Neural progenitor cell (in vitro differentiated cells): ENCODE measurements around the gene NFIX. TPM values are rescaled to one million over a fixed set of nuclear protein-coding genes. Genes with fewer than 3 reads are reported as not detected.

Experiments used
- DNase-seq: peaks from one replicate; pipeline ENCODE4 v3.0.0-alpha.2; 2016; ENCODE audit warnings: low spot score
- H2AFZ ChIP-seq: fragments of 200-600 bp; sonication (generic); replicated peaks from 2 replicates; pipeline ENCODE4 v1.6.1; 2016; ENCODE audit warnings: antibody characterized with exemption
- H3F3A ChIP-seq: fragments of 200-600 bp; sonication (generic); 2 replicates; pipeline ENCODE4 v1.6.1; 2016; ENCODE audit warnings: antibody characterized with exemption, low read depth
- H3K27ac ChIP-seq: fragments of 200-600 bp; sonication (generic); 2 replicates; pipeline ENCODE4 v1.5.1; 2016; ENCODE audit warnings: mild to moderate bottlenecking
- H3K27me3 ChIP-seq: fragments of 200-600 bp; sonication (generic); 2 replicates; pipeline ENCODE4 v1.6.1; 2016; ENCODE audit warnings: mild to moderate bottlenecking, moderate library complexity
- H3K36me3 ChIP-seq: fragments of 200-600 bp; sonication (generic); 2 replicates; pipeline ENCODE4 v1.5.1; 2016
- H3K4me1 ChIP-seq: fragments of 200-600 bp; sonication (generic); 2 replicates; pipeline ENCODE4 v1.6.1; 2016; ENCODE audit warnings: mixed run types
- H3K4me2 ChIP-seq: fragments of 200-600 bp; sonication (generic); 2 replicates; pipeline ENCODE4 v1.6.1; 2016
- H3K4me3 ChIP-seq: fragments of 200-600 bp; sonication (generic); 2 replicates; pipeline ENCODE4 v1.5.1; 2016
- H3K79me2 ChIP-seq: fragments of 200-600 bp; sonication (generic); 2 replicates; pipeline ENCODE4 v1.6.1; 2016; ENCODE audit warnings: low read depth
- H3K9ac ChIP-seq: fragments of 200-600 bp; sonication (generic); 2 replicates; pipeline ENCODE4 v1.6.1; 2016
- H3K9me3 ChIP-seq: fragments of 200-600 bp; sonication (generic); 2 replicates; pipeline ENCODE4 v1.5.1; 2016; ENCODE audit warnings: low read depth
- H4K20me1 ChIP-seq: fragments of 200-600 bp; sonication (generic); 2 replicates; pipeline ENCODE4 v1.6.1; 2016; ENCODE audit warnings: low read depth
- H3K27ac Mint-ChIP-seq: 3 replicates; pipeline ENCODE4 v1.8.0; 2021; ENCODE audit warnings: mixed read lengths
- H3K27me3 Mint-ChIP-seq: 2 replicates; pipeline ENCODE4 v1.8.0; 2022; ENCODE audit warnings: low read depth, mild to moderate bottlenecking, inconsistent platforms, moderate library complexity, mixed read lengths; ENCODE audit not compliant: insufficient read depth
- H3K36me3 Mint-ChIP-seq: 3 replicates; pipeline ENCODE4 v1.8.0; 2021; ENCODE audit warnings: mixed read lengths
- H3K4me1 Mint-ChIP-seq: 3 replicates; pipeline ENCODE4 v1.8.0; 2021; ENCODE audit warnings: mixed read lengths
- H3K4me3 Mint-ChIP-seq: 3 replicates; pipeline ENCODE4 v1.8.0; 2021; ENCODE audit warnings: mild to moderate bottlenecking, moderate library complexity, mixed read lengths
- H3K9me3 Mint-ChIP-seq: 3 replicates; pipeline ENCODE4 v1.8.0; 2020; ENCODE audit warnings: mixed read lengths
- CTCF ChIP-seq: fragments of 200-600 bp; sonication (generic); IDR thresholded peaks from 2 replicates; pipeline ENCODE4 v1.5.1; 2017; ENCODE audit warnings: antibody characterized with exemption, mild to moderate bottlenecking
- EZH2 ChIP-seq: fragments of 200-600 bp; sonication (generic); IDR thresholded peaks from 2 replicates; pipeline ENCODE4 v1.6.1; 2017; ENCODE audit warnings: antibody characterized with exemption, mild to moderate bottlenecking, moderate library complexity
- EZH2phosphoT487 ChIP-seq: fragments of 200-600 bp; sonication (generic); IDR thresholded peaks from 2 replicates; pipeline ENCODE4 v1.6.1; 2017; ENCODE audit warnings: antibody characterized with exemption
- total RNA-seq: library from RNA; depleted of rRNA; stranded (reverse); fragments of >200 nt; gene quantifications from 2 replicates; pipeline ENCODE4 v1.2.3, GENCODE V29; 2015; ENCODE audit warnings: low replicate concordance

The NFIX gene
- total RNA-seq, 1 donor from 2014 or later = 0.06 TPM

- no peaks in the 10 kb centered on the region for H3K36me3 Mint-ChIP-seq
- H3K4me1 ChIP-seq = peaks cover 5% of the 10 kb centered on the region
- peaks cover 2% of the 10 kb centered on the region for H3K9me3 Mint-ChIP-seq
- no peak overlapping the region for H3K27ac ChIP-seq
- TF ChIP-seq EZH2phosphoT487 = peak; percentile 69
- TF ChIP-seq CTCF = no peak
- H3K4me3 Mint-ChIP-seq = no peak overlapping the region
- peaks cover 84% of the 10 kb centered on the region for H3K27me3 Mint-ChIP-seq
- peaks cover 88% of the 10 kb centered on the region for H4K20me1 ChIP-seq
- H3K36me3 ChIP-seq = no peaks in the 10 kb centered on the region
- H3F3A ChIP-seq = peaks cover 20% of the 10 kb centered on the region
- no peak overlapping the region for H3K4me3 ChIP-seq
- peaks cover 11% of the 10 kb centered on the region for H3K4me1 Mint-ChIP-seq
- H3K27me3 ChIP-seq = peaks cover 100% of the 10 kb centered on the region
- no peaks in the 10 kb centered on the region for H3K9me3 ChIP-seq
- H2AFZ ChIP-seq = no peak overlapping the region
- DNase-seq = no peak
- H3K4me2 ChIP-seq = no peak overlapping the region
- no peak overlapping the region for H3K9ac ChIP-seq
- H3K79me2 ChIP-seq = no peaks in the 10 kb centered on the region
- H3K27ac Mint-ChIP-seq = no peak overlapping the region
Measured at GRCh38 chr19:13011653-13012389, 16.5 kb downstream of the NFIX start.

GRCh38 chr19:13012390-13012689, 17.1 kb downstream of the NFIX start:
- Mint-ChIP-seq H3K9me3 (peaks cover 2% of the 10 kb centered on the region), H3K27ac (no peak overlapping the region), H3K36me3 (no peaks in the 10 kb centered on the region), H3K27me3 (peaks cover 89% of the 10 kb centered on the region), H3K4me3 (peak overlapping the region; percentile 48), H3K4me1 (peaks cover 13% of the 10 kb centered on the region)
- H3K36me3 ChIP-seq = no peaks in the 10 kb centered on the region
- no peak overlapping the region for H2AFZ ChIP-seq
- H3K9ac ChIP-seq = no peak overlapping the region
- H3K4me1 ChIP-seq = peaks cover 9% of the 10 kb centered on the region
- peaks cover 100% of the 10 kb centered on the region for H3K27me3 ChIP-seq
- no peak overlapping the region for H3K27ac ChIP-seq
- no peak for DNase-seq
- no peak overlapping the region for H3K4me3 ChIP-seq
- H3K79me2 ChIP-seq = no peaks in the 10 kb centered on the region
- no peaks in the 10 kb centered on the region for H3K9me3 ChIP-seq
- H4K20me1 ChIP-seq = peaks cover 91% of the 10 kb centered on the region
- TF ChIP-seq CTCF (no peak), EZH2 (peak; percentile 87), EZH2phosphoT487 (no peak)
- peaks cover 25% of the 10 kb centered on the region for H3F3A ChIP-seq
- H3K4me2 ChIP-seq = no peak overlapping the region

- Histone ChIP-seq H3K36me3 (no peaks in the 10 kb centered on the region), H3K79me2 (no peaks in the 10 kb centered on the region), H3K9me3 (no peaks in the 10 kb centered on the region), H3K4me3 (no peak overlapping the region), H3K4me2 (no peak overlapping the region), H4K20me1 (peaks cover 97% of the 10 kb centered on the region), H3K9ac (no peak overlapping the region), H3F3A (peaks cover 31% of the 10 kb centered on the region), H3K4me1 (peaks cover 9% of the 10 kb centered on the region), H2AFZ (no peak overlapping the region), H3K27ac (no peak overlapping the region), H3K27me3 (peaks cover 100% of the 10 kb centered on the region)
- Mint-ChIP-seq H3K9me3 (peaks cover 2% of the 10 kb centered on the region), H3K36me3 (no peaks in the 10 kb centered on the region), H3K27ac (no peak overlapping the region), H3K4me1 (peaks cover 19% of the 10 kb centered on the region), H3K4me3 (peak overlapping the region; percentile 48), H3K27me3 (peaks cover 91% of the 10 kb centered on the region)
- DNase-seq = peak; percentile 48
- TF ChIP-seq CTCF (no peak), EZH2 (peak; percentile 93), EZH2phosphoT487 (peak; percentile 90)
Measured at GRCh38 chr19:13012690-13013608, 17.7 kb downstream of the NFIX start.
